Astrocyte of the spinal cord (primary cell): Measurements from ENCODE around the gene PIGN.
"Not testable (repeated sequence)": the region's sequence is repeated elsewhere in the genome, so short reads cannot be mapped to it uniquely, and the experiment has no call there.

ENCODE experiments used
- DNase-seq: peaks from one replicate; pipeline ENCODE4 v3.0.0; 2011; ENCODE audit warnings: low read depth, low spot score
- H3K4me3 ChIP-seq: 2 replicates; pipeline ENCODE4 v1.5.1; 2011; ENCODE audit warnings: low read depth, mild to moderate bottlenecking, low read length, moderate library complexity
- CTCF ChIP-seq: IDR thresholded peaks from 2 replicates; pipeline ENCODE4 v1.5.1; 2012; ENCODE audit warnings: low read depth, mild to moderate bottlenecking, low read length, inconsistent platforms
- in situ Hi-C: cut with HindIII; loops from 2 replicates; pipeline ENCODE4 v1.10.0; 2017; ENCODE audit warnings: low sequenced_read_pairs

The PIGN gene

GRCh38 chr18:62045316-62045715 is 141.5 kb downstream of the PIGN start:
- H3K4me3 ChIP-seq: no peak overlapping the region
- DNase-seq: no peak
- TF ChIP-seq CTCF: no peak
- in situ Hi-C loops: no loop called here

- TF ChIP-seq CTCF: no peak
- DNase-seq: no peak
- H3K4me3 ChIP-seq: no peak overlapping the region
- in situ Hi-C loops: no loop called here
These were observed 142.3 kb downstream of the PIGN start for GRCh38 chr18:62044490-62045000.

GRCh38 chr18:62037989-62038778 is 148.7 kb downstream of the PIGN start:
- in situ Hi-C loops: no loop called here
- peak; percentile 20 for DNase-seq
- TF ChIP-seq CTCF: no peak

GRCh38 chr18:62037012-62037742 is 149.7 kb downstream of the PIGN start:
- in situ Hi-C loops: no loop called here

More at GRCh38 chr18:62037989-62038778, 148.7 kb downstream of the PIGN start:
- no peak overlapping the region for H3K4me3 ChIP-seq

GRCh38 chr18:62034286-62034685 is 152.6 kb downstream of the PIGN start:
- H3K4me3 ChIP-seq, DNase-seq, in situ Hi-C loops: not testable (repeated sequence)

More at GRCh38 chr18:62037012-62037742, 149.7 kb downstream of the PIGN start:
- DNase-seq: no peak
- TF ChIP-seq CTCF: no peak
- H3K4me3 ChIP-seq: no peak overlapping the region

- in situ Hi-C loops: no loop called here
- DNase-seq: no peak
- no peak overlapping the region for H3K4me3 ChIP-seq
- no peak for TF ChIP-seq CTCF
These were observed 153.1 kb downstream of the PIGN start for GRCh38 chr18:62033756-62034155.

- in situ Hi-C loops: no loop called here
- no peak for DNase-seq
- no peak for TF ChIP-seq CTCF
- no peak overlapping the region for H3K4me3 ChIP-seq
These were observed 153.6 kb downstream of the PIGN start for GRCh38 chr18:62033207-62033606.
